HG02943 (cell line): ENCODE results near the gene CIRBP.
"Not testable (repeated sequence)": the region's sequence is repeated elsewhere in the genome, so short reads cannot be mapped to it uniquely, and the experiment has no call there.

Source experiments
- ATAC-seq: cut with Tn5 transposase; IDR thresholded peaks from one replicate; pipeline ENCODE4 v1.9.1; 2021; ENCODE audit warnings: mild to moderate bottlenecking, low read depth, moderate library complexity; ENCODE audit not compliant: unreplicated experiment

Gene CIRBP

GRCh38 chr19:1305354-1305753 lies 36.2 kb downstream of the CIRBP start:
- not testable (repeated sequence) for ATAC-seq

GRCh38 chr19:1307320-1307719 lies 38.2 kb downstream of the CIRBP start:
- no peak for ATAC-seq

- no peak for ATAC-seq
Observed at GRCh38 chr19:1307755-1308303, 38.7 kb downstream of the CIRBP start.

- no peak for ATAC-seq
Observed at GRCh38 chr19:1308718-1309117, 39.6 kb downstream of the CIRBP start.

- ATAC-seq = no peak
Observed at GRCh38 chr19:1309977-1310852, 41.1 kb downstream of the CIRBP start.

GRCh38 chr19:1310853-1311180 lies 41.7 kb downstream of the CIRBP start:
- ATAC-seq = no peak

GRCh38 chr19:1311543-1312091 lies 42.5 kb downstream of the CIRBP start:
- ATAC-seq = no peak

GRCh38 chr19:1312767-1313694 lies 43.9 kb downstream of the CIRBP start:
- ATAC-seq = no peak

- ATAC-seq = no peak
Observed at GRCh38 chr19:1313695-1314613, 44.8 kb downstream of the CIRBP start.

GRCh38 chr19:1315470-1316166 lies 46.5 kb downstream of the CIRBP start:
- ATAC-seq = no peak

GRCh38 chr19:1316466-1316865 lies 47.3 kb downstream of the CIRBP start:
- no peak for ATAC-seq

- ATAC-seq = no peak
Observed at GRCh38 chr19:1317274-1318003, 48.3 kb downstream of the CIRBP start.

- ATAC-seq = no peak
Observed at GRCh38 chr19:1318678-1319471, 49.7 kb downstream of the CIRBP start.

- ATAC-seq = not testable (repeated sequence)
Observed at GRCh38 chr19:1320282-1320650, 51.1 kb downstream of the CIRBP start.

- ATAC-seq = no peak
Observed at GRCh38 chr19:1321539-1321938, 52.4 kb downstream of the CIRBP start.

- no peak for ATAC-seq
Observed at GRCh38 chr19:1322198-1322981, 53.3 kb downstream of the CIRBP start.

GRCh38 chr19:1324249-1324805 lies 55.2 kb downstream of the CIRBP start:
- no peak for ATAC-seq
